LoVo (cell line): ENCODE results near the gene CBX7.
A peak's percentile ranks its signal among the peaks of the same experiment; 100 is the strongest.
"Not testable (repeated sequence)": the region's sequence is repeated elsewhere in the genome, so short reads cannot be mapped to it uniquely, and the experiment has no call there.

Experiments
- DNase-seq: peaks from one replicate; pipeline ENCODE4 v3.0.0-alpha.2; 2016; ENCODE audit warnings: low spot score

Gene CBX7

DNA sequence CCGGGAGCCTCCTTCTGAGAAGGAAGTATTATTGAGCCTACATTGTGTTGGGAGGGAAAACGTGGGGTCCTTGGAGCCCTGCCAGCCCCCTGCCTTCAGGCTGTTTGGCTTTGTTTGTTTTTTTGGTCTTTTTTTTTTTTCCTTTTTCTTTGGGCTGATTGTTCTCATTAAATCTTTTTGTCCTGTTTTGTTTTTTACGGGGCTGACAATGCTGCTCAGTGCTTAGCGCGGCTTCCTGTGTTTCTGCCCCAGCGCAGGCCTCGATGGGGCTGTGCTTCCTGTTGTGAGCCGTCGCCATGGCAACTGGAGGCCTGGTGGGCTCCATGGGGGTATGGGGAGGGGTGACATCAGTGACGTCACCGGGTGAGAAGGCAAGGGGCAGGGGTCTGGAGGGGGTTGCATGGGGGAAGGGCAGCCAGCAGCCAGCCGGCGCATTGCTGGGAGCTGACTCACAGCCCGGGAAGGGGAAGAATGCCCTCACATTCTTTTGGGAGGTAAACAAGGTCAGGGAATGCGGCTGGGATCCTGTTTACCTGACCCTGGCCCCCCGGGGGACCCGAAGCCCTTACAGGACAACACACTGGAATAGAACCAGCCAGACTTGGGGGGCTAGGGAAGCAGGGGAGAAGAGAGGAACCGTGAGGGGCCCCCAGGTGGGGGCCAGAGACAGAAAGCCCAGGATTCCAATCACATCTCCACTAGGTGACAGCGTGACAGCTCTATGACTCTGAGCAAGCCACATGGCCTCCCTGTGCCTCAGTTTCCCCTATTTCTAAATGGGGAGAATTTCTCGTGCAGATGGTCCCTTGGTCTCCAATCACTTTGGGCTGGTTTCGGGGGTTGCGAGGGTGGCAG lies 22.2 kb upstream of the CBX7 start:
- peak; percentile 45 for DNase-seq

GRCh38 chr22:39173787-39174497 lies 21.5 kb upstream of the CBX7 start:
- DNase-seq: no peak

- no peak for DNase-seq
Measured at GRCh38 chr22:39173050-39173706, 20.7 kb upstream of the CBX7 start.

- DNase-seq: not testable (repeated sequence)
Measured at GRCh38 chr22:39172265-39173049, 20.0 kb upstream of the CBX7 start.

DNA sequence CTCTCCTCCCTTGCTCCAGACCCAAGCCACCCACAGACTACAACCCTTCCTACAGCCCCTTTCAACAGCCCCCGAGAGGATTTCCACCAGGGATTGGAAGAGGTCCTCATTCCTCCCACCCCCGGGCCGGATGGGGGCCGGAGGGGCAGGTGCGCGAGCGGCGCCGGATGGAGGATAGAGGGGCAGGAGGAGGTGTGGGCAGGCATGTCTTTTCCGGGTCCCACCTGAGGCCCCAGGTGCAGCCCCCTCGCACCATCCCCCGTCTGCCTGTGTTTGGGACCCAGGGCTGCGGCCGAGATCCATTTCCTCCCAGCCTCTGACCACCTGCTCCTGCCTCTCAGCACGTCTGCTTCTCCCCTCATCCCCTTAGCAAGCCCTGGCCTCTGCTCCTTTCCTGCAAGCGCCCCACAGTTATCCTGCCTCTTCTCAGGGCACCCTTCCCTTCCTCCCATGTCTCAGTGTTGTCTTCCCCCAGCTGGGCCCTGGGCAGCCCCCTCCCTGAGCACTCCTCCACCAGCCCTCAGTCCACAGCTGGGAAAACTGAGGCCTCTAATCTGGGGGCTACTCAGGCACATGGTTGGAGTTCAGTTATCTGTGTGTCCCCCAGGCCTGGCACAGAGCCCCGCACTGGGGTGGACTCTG lies 19.3 kb upstream of the CBX7 start:
- no peak for DNase-seq

GRCh38 chr22:39170825-39171622 lies 18.5 kb upstream of the CBX7 start:
- DNase-seq: peak; percentile 77

DNA sequence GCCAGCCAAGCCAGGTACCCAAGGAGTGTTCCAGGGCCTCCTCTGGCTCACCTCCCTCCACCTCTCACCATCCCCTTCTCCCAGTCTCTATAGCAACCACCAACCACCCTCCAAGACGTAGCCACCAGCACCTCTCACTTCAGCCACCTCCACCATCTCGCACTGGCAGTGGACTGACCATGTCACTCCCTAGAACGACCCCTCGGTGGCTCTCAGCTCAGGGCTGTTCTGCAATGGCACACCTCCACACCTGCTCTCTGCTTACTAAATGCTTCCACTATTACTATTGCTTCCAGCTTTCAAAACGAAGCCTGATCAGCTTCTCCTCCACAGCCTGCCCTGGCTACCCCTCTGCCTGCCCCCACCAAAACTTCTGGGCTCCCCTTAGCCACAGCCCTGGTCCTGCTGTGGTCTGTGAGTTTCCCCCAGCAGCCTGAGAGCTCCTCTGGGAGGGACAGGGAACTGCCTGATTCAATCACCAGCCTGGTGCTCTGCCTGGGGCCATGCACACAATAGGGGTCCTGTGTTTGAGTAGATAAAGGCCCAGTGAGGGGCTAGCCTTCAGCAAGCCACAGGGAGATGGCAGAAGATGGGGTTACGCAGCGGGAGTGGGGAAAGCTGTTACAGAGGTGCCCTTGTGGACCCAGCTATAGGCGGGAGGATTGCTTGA lies 17.5 kb upstream of the CBX7 start:
- DNase-seq: no peak

- DNase-seq: no peak
Measured at GRCh38 chr22:39166547-39166946, 14.1 kb upstream of the CBX7 start.

GRCh38 chr22:39156093-39156492 lies 3.6 kb upstream of the CBX7 start:
- not testable (repeated sequence) for DNase-seq

DNA sequence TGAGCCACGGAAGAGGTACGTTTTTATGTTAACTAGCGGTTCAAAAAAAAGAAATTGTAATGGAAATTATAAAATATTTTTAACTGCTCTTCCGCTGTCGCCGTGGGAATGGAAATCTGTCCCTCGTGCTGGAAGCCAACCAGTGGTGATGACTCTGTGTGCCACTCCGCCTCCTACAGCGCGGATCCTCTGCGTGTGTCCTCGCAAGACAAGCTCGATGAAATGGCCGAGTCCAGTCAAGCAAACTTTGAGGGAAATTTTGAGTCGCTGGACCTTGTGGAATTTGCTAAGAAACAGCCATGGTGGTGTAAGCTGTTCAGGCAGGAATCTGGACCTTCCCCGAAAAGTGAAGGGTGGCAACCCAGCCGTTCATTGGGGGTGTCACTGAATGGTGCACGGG lies 2.9 kb upstream of the CBX7 start:
- no peak for DNase-seq

GRCh38 chr22:39153220-39153717 lies 789 bp upstream of the CBX7 start:
- DNase-seq: no peak

DNA sequence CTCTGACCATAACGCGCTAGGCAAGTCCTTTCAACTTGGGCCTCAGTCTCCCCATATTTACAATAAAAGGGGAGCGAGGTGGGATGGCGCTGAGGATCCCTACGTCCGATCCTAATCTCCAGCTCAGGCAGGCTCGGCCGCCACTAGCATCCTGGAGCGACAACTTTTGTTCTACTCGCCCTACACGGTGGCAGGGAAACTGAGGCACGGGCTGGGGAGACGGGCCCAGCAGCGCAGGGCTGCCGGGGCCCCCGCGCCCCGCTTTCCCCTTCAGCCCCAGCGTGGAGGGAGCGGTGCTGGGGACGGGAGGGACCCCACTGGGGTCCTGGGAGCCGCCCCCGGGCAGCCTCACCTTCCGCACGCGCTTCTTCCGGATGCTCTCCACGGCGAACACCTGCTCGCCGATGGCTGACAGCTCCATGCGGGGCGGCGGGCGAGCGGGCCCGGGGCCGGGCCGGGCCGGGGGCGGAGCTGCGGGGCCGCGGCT lies 413 bp downstream of the CBX7 start:
- DNase-seq: no peak

DNA sequence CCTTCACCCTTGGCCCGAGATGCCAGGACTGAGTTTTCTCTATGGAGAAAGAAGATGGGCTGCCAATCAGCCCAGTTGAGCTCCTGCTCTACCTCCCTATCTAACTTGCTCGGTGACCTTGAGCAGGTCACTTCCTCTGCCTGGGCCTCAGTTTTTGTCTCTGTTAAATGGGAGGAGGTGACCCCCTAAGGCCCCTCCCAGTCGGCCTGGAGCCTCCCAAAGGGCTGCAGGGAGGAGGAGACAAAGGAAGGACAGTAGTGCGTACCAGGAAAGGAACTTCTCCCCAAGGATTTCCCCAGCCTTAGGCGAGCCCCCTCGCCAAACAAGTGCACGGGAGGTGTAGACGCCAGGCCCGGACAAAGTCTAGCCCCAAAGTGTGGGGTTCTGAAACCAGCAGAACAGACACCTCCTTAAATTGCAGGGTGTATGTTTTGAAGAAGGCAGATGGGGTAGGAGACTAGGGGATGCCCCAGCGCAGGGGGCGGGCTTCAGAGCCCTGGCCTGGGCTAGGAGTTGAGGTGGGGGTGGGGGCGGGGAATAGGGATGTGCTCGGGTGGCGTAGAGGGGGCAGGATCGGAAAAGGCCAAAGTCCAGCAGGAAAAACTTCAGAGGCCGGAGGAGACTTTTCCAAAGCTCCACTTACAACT lies 1.0 kb downstream of the CBX7 start:
- DNase-seq: no peak

DNA sequence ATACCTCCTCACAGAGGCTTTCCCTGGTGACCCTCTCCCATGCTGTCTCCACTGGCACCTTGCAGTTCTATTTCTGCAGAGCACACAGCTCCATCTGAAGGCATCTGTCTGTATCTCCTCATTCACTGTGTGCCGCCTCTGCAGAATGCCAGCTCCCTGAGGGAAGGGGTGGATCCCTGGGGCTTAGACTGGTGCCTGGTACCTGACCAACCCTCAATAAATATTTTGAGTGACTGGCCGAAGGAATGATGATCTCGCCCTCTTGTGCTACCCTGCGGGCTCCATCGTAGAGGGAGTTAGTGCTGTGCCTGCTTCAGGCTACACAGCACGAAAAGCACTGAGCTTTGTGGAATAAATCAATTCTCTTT lies 1.6 kb downstream of the CBX7 start:
- no peak for DNase-seq

GRCh38 chr22:39149915-39150847 lies 2.3 kb downstream of the CBX7 start:
- no peak for DNase-seq

DNA sequence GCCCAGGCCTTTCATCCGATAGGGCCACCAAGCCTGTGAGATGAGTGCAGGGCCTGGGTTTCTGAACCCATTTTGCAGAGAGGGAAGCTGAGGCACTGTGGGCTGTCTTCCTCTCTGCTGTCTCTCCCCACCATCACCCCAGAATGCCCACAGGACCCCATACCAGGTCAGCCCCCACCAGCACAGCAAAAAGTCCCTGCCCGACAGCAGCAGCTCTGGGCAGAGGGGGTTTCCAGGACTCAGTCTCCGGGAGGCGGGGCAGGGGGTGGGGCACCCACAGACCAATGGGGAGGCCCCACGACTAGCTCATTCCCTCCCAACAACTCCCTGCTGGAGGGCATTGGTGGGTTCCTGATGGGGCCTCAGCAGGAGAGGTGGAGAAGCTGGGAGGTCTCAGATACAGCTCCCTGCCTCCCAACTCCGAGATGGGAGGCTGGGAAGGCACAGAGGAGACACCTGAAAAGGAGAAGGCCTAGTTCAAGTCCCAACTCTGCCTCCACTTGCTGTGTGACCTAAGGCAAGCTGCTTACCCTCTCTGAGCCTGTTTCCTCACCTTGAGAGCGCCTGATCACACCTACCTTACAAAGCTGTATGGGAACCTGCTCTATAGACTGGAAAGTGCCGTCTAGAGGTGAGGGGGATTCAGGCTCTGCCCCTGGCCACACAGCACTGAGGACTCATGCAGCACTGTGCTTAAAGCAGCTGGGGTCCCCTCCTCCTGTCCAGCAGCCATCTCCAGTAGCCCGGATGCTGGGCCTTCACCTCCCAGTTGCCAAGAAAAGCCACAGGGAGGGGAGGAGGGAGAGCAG lies 3.5 kb downstream of the CBX7 start:
- no peak for DNase-seq

- DNase-seq: no peak
Measured at GRCh38 chr22:39148026-39148726, 4.3 kb downstream of the CBX7 start.
